K562 (cell line): Measurements from ENCODE around the gene KIN. TPM values are rescaled to one million over a fixed set of nuclear protein-coding genes. Genes with fewer than 3 reads are reported as not detected.
"Not testable (repeated sequence)": the region's sequence is repeated elsewhere in the genome, so short reads cannot be mapped to it uniquely, and the experiment has no call there.

Experiments used
- ATAC-seq: fragments of 200-7000 bp; cut with Tn5 transposase; 3 replicates; pipeline ENCODE4 v1.9.1; 2020; ENCODE audit warnings: moderate library complexity
- BruUV-seq: library from RNA; stranded (reverse); fragments of 400-500 nt; replicated peaks from 2 replicates; lab custom pipeline; 2021; lab: Mats Ljungman, UMichigan
- CTCF ChIA-PET: fragments of 300-600 bp; formaldehyde crosslinking; extraction: SDS; loops from one replicate; lab custom pipeline; 2021; ENCODE audit warnings: low intra/inter-chr PET ratio; lab: Yijun Ruan, JAX
- POLR2A ChIA-PET: fragments of 300-600, 350-650 bp; sonication (Branson Sonifier 250); formaldehyde crosslinking; extraction: SDS; loops from one replicate; lab custom pipeline; 2021; ENCODE audit warnings: antibody characterized with exemption, inconsistent platforms; lab: Yijun Ruan, JAX
- DNase-seq, 4 experiments: peaks; one replicate each; pipeline versions ENCODE4 v3.0.0 to v3.0.0-alpha.2; 2011 to 2018; ENCODE audit warnings: low spot score in 3 of 4, mixed read lengths in 3 of 4; ENCODE audit errors: extremely low read depth in 1 of 4
- FAIRE-seq: peaks from 2 replicates; lab custom pipeline; 2011; peaks lifted over from hg19 to GRCh38; lab: Jason Lieb, UNC
- H2AFZ ChIP-seq: 2 replicates; pipeline ENCODE4 v1.6.0; 2011; ENCODE audit warnings: low read depth, low read length, control low read depth, inconsistent platforms
- H3K27ac ChIP-seq: fragments of 200-600 bp; 3 replicates; pipeline ENCODE4 v1.8.0; 2011; ENCODE audit warnings: low read depth, mild to moderate bottlenecking, control low read depth, inconsistent platforms, low read length, moderate library complexity, mixed read lengths; ENCODE audit errors: extremely low read depth
- H3K27me3 ChIP-seq, 2 experiments: fragments of 300-600 bp in 1 of 2; 2 replicates in 1 of 2; 3 replicates in 1 of 2; pipeline versions ENCODE4 v1.6.0 to v1.8.0; 2011; ENCODE audit warnings: inconsistent platforms in 2 of 2, low read length in 2 of 2, mild to moderate bottlenecking in 1 of 2, mixed read lengths in 1 of 2, moderate library complexity in 1 of 2; ENCODE audit not compliant: control insufficient read depth in 2 of 2, insufficient read depth in 2 of 2
- H3K36me3 ChIP-seq: fragments of 300-600 bp; 3 replicates; pipeline ENCODE4 v1.8.0; 2011; ENCODE audit warnings: mild to moderate bottlenecking, low read length, inconsistent platforms; ENCODE audit not compliant: control insufficient read depth, insufficient read depth
- H3K4me1 ChIP-seq, 2 experiments: fragments of 200-600 bp in 1 of 2; replicated peaks in 1 of 2; 2 replicates in 1 of 2; 3 replicates in 1 of 2; pipeline versions ENCODE4 v1.5.1 to v1.8.0; 2011; ENCODE audit warnings: inconsistent platforms in 2 of 2, low read length in 2 of 2, mild to moderate bottlenecking in 1 of 2, mixed read lengths in 1 of 2, moderate library complexity in 1 of 2; ENCODE audit not compliant: control insufficient read depth in 2 of 2, insufficient read depth in 2 of 2
- H3K4me2 ChIP-seq: 2 replicates; pipeline ENCODE4 v1.6.1; 2011; ENCODE audit warnings: low read length, control low read depth, inconsistent platforms, mixed read lengths; ENCODE audit not compliant: insufficient read depth
- H3K4me3 ChIP-seq: fragments of 200-600 bp; sonication (generic), shearing (Covaris generic); 2 replicates; pipeline ENCODE4 v1.5.1; 2016; ENCODE audit warnings: control low read depth, inconsistent platforms
- H3K79me2 ChIP-seq: fragments of 200-600 bp; 3 replicates; pipeline ENCODE4 v1.8.0; 2011; ENCODE audit warnings: low read length, inconsistent platforms; ENCODE audit not compliant: control insufficient read depth, insufficient read depth
- H3K9ac ChIP-seq, 2 experiments: 2 replicates each; pipeline versions ENCODE4 v1.6.0 to v1.6.1; 2011; ENCODE audit warnings: low read depth in 2 of 2, low read length in 2 of 2, control low read depth in 1 of 2, inconsistent platforms in 1 of 2, mild to moderate bottlenecking in 1 of 2, mixed read lengths in 1 of 2; ENCODE audit not compliant: insufficient read depth in 1 of 2
- H3K9me1 ChIP-seq: one replicate; pipeline ENCODE4 v1.6.0; 2011; ENCODE audit warnings: inconsistent platforms, mild to moderate bottlenecking, low read length, moderate library complexity; ENCODE audit not compliant: control insufficient read depth, insufficient read depth
- H3K9me3 ChIP-seq: replicated peaks from 2 replicates; pipeline ENCODE4 v1.5.1; 2011; ENCODE audit warnings: low read depth, low read length, inconsistent platforms; ENCODE audit not compliant: control insufficient read depth, insufficient read depth
- H4K20me1 ChIP-seq: replicated peaks from 2 replicates; pipeline ENCODE4 v1.6.1; 2011; ENCODE audit warnings: low read length, inconsistent platforms, mixed read lengths; ENCODE audit not compliant: control insufficient read depth, insufficient read depth
- ARHGAP35 ChIP-seq: fragments of 450-650 bp; IDR thresholded peaks from 2 replicates; pipeline ENCODE4 v1.6.1; 2018; ENCODE audit not compliant: partially characterized antibody
- KDM4B ChIP-seq, 2 experiments: fragments of 450-650 bp in 1 of 2; sonication (generic) in 1 of 2; IDR thresholded peaks; 2 replicates each; pipeline ENCODE4 v1.6.1; 2016 to 2017; ENCODE audit warnings: borderline replicate concordance in 2 of 2, antibody characterized with exemption in 1 of 2, low read depth in 1 of 2, mild to moderate bottlenecking in 1 of 2
- WHSC1 ChIP-seq: IDR thresholded peaks from one replicate; pipeline ENCODE4 v1.6.1; 2012; ENCODE audit warnings: low read length, control low read depth, inconsistent platforms
- ZNF146 ChIP-seq: IDR thresholded peaks from one replicate; pipeline ENCODE4 v1.6.1; 2018; ENCODE audit warnings: missing compliant biosample characterization; ENCODE audit not compliant: unreplicated experiment
- WGBS: fragments of 100-300 bp; shearing (Covaris generic); methylation state at CpG from one replicate; pipeline ENCODE4 v1.1.6; 2016; ENCODE audit warnings: low coverage, mixed read lengths; ENCODE audit not compliant: insufficient coverage; ENCODE audit errors: missing lambda C conversion rate; 5-methylcytosine and 5-hydroxymethylcytosine counted together
- in situ Hi-C: fragments of 300-500 bp; cut with MboI; formaldehyde crosslinking; loops from 4 replicates; pipeline ENCODE4 v1.15.0; 2018; ENCODE audit warnings: inconsistent platforms, mixed read lengths
- intact Hi-C: fragments of 100-400 bp; cut with micrococcal nuclease; formaldehyde crosslinking; loops from 2 replicates; pipeline ENCODE4 v1.14.2; 2022
- polyA plus RNA-seq, 8 experiments: library from polyadenylated mRNA; depleted of rRNA in 4 of 8; stranded (reverse) in 5 of 8; unstranded in 3 of 8; fragments of >200 nt; fragmentation: Nextera tagmentation in 2 of 8; fragmentation: Illumina TruSeq in 1 of 8; extraction: Ambion mirVana in 2 of 8; extraction: Trizol in 1 of 8; gene quantifications; 2 replicates each; pipeline versions ENCODE4 v1.2.1 to v1.2.3, GENCODE V29; 2011 to 2014; ENCODE audit warnings: inconsistent platforms in 1 of 8, missing spikeins in 1 of 8
- total RNA-seq, 7 experiments: library from RNA; depleted of rRNA in 6 of 7; stranded (reverse); fragments of >200 nt in 6 of 7; fragmentation: Illumina TruSeq in 2 of 7; extraction: Trizol in 2 of 7; gene quantifications; 2 replicates each; pipeline versions ENCODE4 v1.2.1 to v1.2.3, GENCODE V29; 2011 to 2021; ENCODE audit warnings: low replicate concordance in 1 of 7

KIN gene
- total and polyA plus RNA-seq, 9 of the 15 experiments (the other 6 are each of a cell fraction or from before 2014, with no cell fraction given): 11.7 to 35.6 (median 16.0) TPM

GRCh38 chr10:7711075-7711474, 76.7 kb downstream of the KIN start:
- 3% methylated on average over 5 of the region's 5 CpGs for WGBS
- not testable (repeated sequence) for H3K4me2 ChIP-seq
- TF ChIP-seq ZNF146: peak; percentile 63
- TF ChIP-seq, all 486 proteins: peak for 1; not testable (repeated sequence) for 485
- in situ Hi-C loops, H3K9me3 ChIP-seq, H3K4me1 ChIP-seq, BruUV-seq, CTCF ChIA-PET, H3K27ac ChIP-seq, H4K20me1 ChIP-seq, H3K79me2 ChIP-seq, intact Hi-C loops, H3K4me3 ChIP-seq, H3K36me3 ChIP-seq, H2AFZ ChIP-seq, ATAC-seq, H3K9me1 ChIP-seq, DNase-seq, H3K9ac ChIP-seq: not testable (repeated sequence)
- H3K27me3 ChIP-seq: peaks cover 32 to 37% of the 10 kb centered on the region in 2 experiments
- POLR2A ChIA-PET: interaction anchor here (1.1 kb wide), 1 partner anchor 10 kb away, joined by 4 read pairs; no protein-coding TSS in a partner anchor
- peak; percentile 26 for FAIRE-seq

- intact Hi-C loops: no loop called here
- H3K79me2 ChIP-seq: no peaks in the 10 kb centered on the region
- no TSS peak for BruUV-seq
- no peak for ATAC-seq
- no peak overlapping the region for H3K4me3 ChIP-seq
- no peak overlapping the region for H3K9ac ChIP-seq
- no peak for DNase-seq
- no peak overlapping the region for H3K4me2 ChIP-seq
- no peaks in the 10 kb centered on the region for H3K4me1 ChIP-seq
- H3K9me3 ChIP-seq: no peaks in the 10 kb centered on the region
- H3K36me3 ChIP-seq: no peaks in the 10 kb centered on the region
- H2AFZ ChIP-seq: no peak overlapping the region
- no peaks in the 10 kb centered on the region for H3K9me1 ChIP-seq
- no peak for TF ChIP-seq ARHGAP35
- TF ChIP-seq WHSC1: no peak
- no peak for TF ChIP-seq KDM4B (IDR thresholded peaks at IDR 0.05; ENCODE audit: borderline replicate concordance in 2 of 2, low read depth in 1 of 2)
- no peak overlapping the region for H3K27ac ChIP-seq
- in situ Hi-C loops: no loop called here
- FAIRE-seq: no peak
- WGBS: 0% methylated on average over 1 of the region's 1 CpG
- H4K20me1 ChIP-seq: no peaks in the 10 kb centered on the region
- H3K27me3 ChIP-seq: peaks cover 32 to 33% of the 10 kb centered on the region in 2 experiments
- CTCF ChIA-PET: no interaction called here
- POLR2A ChIA-PET: no interaction called here
These were observed 77.3 kb downstream of the KIN start for GRCh38 chr10:7710446-7710845.
